SK-N-SH (cell line): ENCODE measurements around the gene DSCAML1. TPM values are rescaled to one million over a fixed set of nuclear protein-coding genes. Genes with fewer than 3 reads are reported as not detected.

Experiments
- CTCF ChIA-PET: fragments of 300-600, 350-600 bp; formaldehyde crosslinking; extraction: SDS; loops from one replicate; lab custom pipeline; 2021; lab: Yijun Ruan, JAX
- POLR2A ChIA-PET: fragments of 350-600 bp; sonication (Branson Sonifier 250); formaldehyde crosslinking; extraction: SDS; loops from one replicate; lab custom pipeline; 2020; ENCODE audit warnings: antibody characterized with exemption, inconsistent platforms; lab: Yijun Ruan, JAX
- DNase-seq: peaks from one replicate; pipeline ENCODE4 v3.0.0; 2012
- H2AFZ ChIP-seq: fragments of 200-600 bp; sonication (generic); 2 replicates; pipeline ENCODE4 v1.8.1; 2016; ENCODE audit warnings: antibody characterized with exemption, mild to moderate bottlenecking, low read depth
- H3F3A ChIP-seq: fragments of 200-600 bp; sonication (generic); replicated peaks from 2 replicates; pipeline ENCODE3; 2016; ENCODE audit warnings: antibody characterized with exemption, mild to moderate bottlenecking; ENCODE audit not compliant: insufficient read depth
- H3K27ac ChIP-seq, 2 experiments: fragments of 200-500 bp in 1 of 2; fragments of 200-600 bp in 1 of 2; sonication (Bioruptor generic) in 1 of 2; sonication (generic), shearing (Covaris generic) in 1 of 2; 2 replicates each; pipeline versions ENCODE4 v1.5.1 to v1.6.1; 2014 to 2016; ENCODE audit warnings: low read depth in 2 of 2, inconsistent platforms in 1 of 2, low read length in 1 of 2, mild to moderate bottlenecking in 1 of 2, mixed read lengths in 1 of 2
- H3K27me3 ChIP-seq: fragments of 200-600 bp; sonication (generic), shearing (Covaris generic); 2 replicates; pipeline ENCODE4 v1.6.1; 2016; ENCODE audit warnings: mixed run types; ENCODE audit not compliant: insufficient read depth
- H3K36me3 ChIP-seq, 2 experiments: fragments of 200-500 bp in 1 of 2; fragments of 200-600 bp in 1 of 2; sonication (Bioruptor generic) in 1 of 2; sonication (generic) in 1 of 2; replicated peaks in 1 of 2; 2 replicates each; pipeline versions ENCODE3 to v1.5.1; 2014 to 2016; ENCODE audit warnings: low read length in 1 of 2, mild to moderate bottlenecking in 1 of 2; ENCODE audit not compliant: insufficient read depth in 2 of 2, control insufficient read depth in 1 of 2
- H3K4me1 ChIP-seq, 2 experiments: fragments of 200-500 bp in 1 of 2; fragments of 200-600 bp in 1 of 2; sonication (Bioruptor generic) in 1 of 2; sonication (generic), shearing (Covaris generic) in 1 of 2; 2 replicates each; pipeline versions ENCODE4 v1.5.1 to v1.6.1; 2014 to 2016; ENCODE audit warnings: low read depth in 1 of 2, low read length in 1 of 2, mixed run types in 1 of 2; ENCODE audit not compliant: insufficient read depth in 2 of 2, control insufficient read depth in 1 of 2
- H3K4me2 ChIP-seq: fragments of 200-600 bp; sonication (generic), shearing (Covaris generic); 2 replicates; pipeline ENCODE4 v1.6.1; 2017; ENCODE audit warnings: mixed run types
- H3K4me3 ChIP-seq, 2 experiments: fragments of 200-500 bp in 1 of 2; fragments of 200-600 bp in 1 of 2; sonication (Bioruptor generic) in 1 of 2; sonication (generic), shearing (Covaris generic) in 1 of 2; 2 replicates each; pipeline versions ENCODE4 v1.5.1 to v1.8.1; 2014 to 2016; ENCODE audit warnings: low read depth in 2 of 2, inconsistent platforms in 1 of 2, low read length in 1 of 2, mild to moderate bottlenecking in 1 of 2, mixed read lengths in 1 of 2, moderate library complexity in 1 of 2
- H3K79me2 ChIP-seq: fragments of 200-600 bp; sonication (generic); 2 replicates; pipeline ENCODE4 v1.8.1; 2017; ENCODE audit warnings: mild to moderate bottlenecking; ENCODE audit not compliant: insufficient read depth
- H3K9ac ChIP-seq: fragments of 200-600 bp; sonication (generic); 2 replicates; pipeline ENCODE4 v1.6.1; 2017; ENCODE audit warnings: mixed run types
- H3K9me2 ChIP-seq: fragments of 200-600 bp; sonication (generic); 2 replicates; pipeline ENCODE4 v1.6.1; 2017; ENCODE audit warnings: mixed run types
- H3K9me3 ChIP-seq: fragments of 200-600 bp; sonication (generic); 2 replicates; pipeline ENCODE4 v1.6.1; 2017; ENCODE audit warnings: mixed run types, mild to moderate bottlenecking, moderate library complexity
- H4K20me1 ChIP-seq: fragments of 200-600 bp; sonication (generic); 2 replicates; pipeline ENCODE4 v1.6.1; 2017; ENCODE audit warnings: mild to moderate bottlenecking, mixed run types; ENCODE audit not compliant: insufficient read depth
- CHD2 ChIP-seq: fragments of 150-350 bp; IDR thresholded peaks from 2 replicates; pipeline ENCODE4 v1.6.1; 2018; ENCODE audit warnings: low read length; ENCODE audit not compliant: partially characterized antibody
- CTCF ChIP-seq: fragments of 200-600 bp; sonication (generic); IDR thresholded peaks from 2 replicates; pipeline ENCODE4 v1.6.1; 2017; ENCODE audit warnings: antibody characterized with exemption, mild to moderate bottlenecking, moderate library complexity
- EP300 ChIP-seq, 2 experiments: IDR thresholded peaks; 2 replicates each; pipeline versions ENCODE4 v1.4.0 to v1.6.1; 2012; ENCODE audit warnings: borderline replicate concordance in 1 of 2, low read depth in 1 of 2, low read length in 1 of 2
- EZH2phosphoT487 ChIP-seq: fragments of 200-600 bp; sonication (generic); IDR thresholded peaks from 2 replicates; pipeline ENCODE4 v1.6.1; 2017; ENCODE audit warnings: low read depth, mixed run types, mild to moderate bottlenecking, antibody characterized with exemption, moderate library complexity, borderline replicate concordance
- FOXJ3 ChIP-seq: sonication (generic); formaldehyde crosslinking; IDR thresholded peaks from 2 replicates; pipeline ENCODE4 v1.5.1; 2020; ENCODE audit warnings: mild to moderate bottlenecking, missing genetic modification reagents
- FOXM1 ChIP-seq: IDR thresholded peaks from 2 replicates; pipeline ENCODE4 v1.4.0; 2012; ENCODE audit warnings: low read depth, mild to moderate bottlenecking
- GABPA ChIP-seq: IDR thresholded peaks from 2 replicates; pipeline ENCODE4 v1.4.0; 2012; ENCODE audit warnings: low read depth, mild to moderate bottlenecking
- GATA2 ChIP-seq: sonication (generic); formaldehyde crosslinking; IDR thresholded peaks from 2 replicates; pipeline ENCODE4 v1.5.0; 2020; ENCODE audit warnings: mild to moderate bottlenecking, missing genetic modification reagents
- JUND ChIP-seq: IDR thresholded peaks from 2 replicates; pipeline ENCODE4 v1.4.0; 2012
- MEF2A ChIP-seq: IDR thresholded peaks from 2 replicates; pipeline ENCODE4 v1.4.0; 2012; ENCODE audit warnings: low read depth, borderline replicate concordance
- MXI1 ChIP-seq: IDR thresholded peaks from 2 replicates; pipeline ENCODE4 v1.6.1; 2012; ENCODE audit warnings: mild to moderate bottlenecking, low read depth, low read length, improper control_type of control experiment
- NFIC ChIP-seq: IDR thresholded peaks from 2 replicates; pipeline ENCODE4 v1.4.0; 2012; ENCODE audit warnings: borderline replicate concordance
- NRF1 ChIP-seq: IDR thresholded peaks from 2 replicates; pipeline ENCODE4 v1.6.1; 2012; ENCODE audit warnings: low read depth, mild to moderate bottlenecking, low read length
- PBX3 ChIP-seq: IDR thresholded peaks from 2 replicates; pipeline ENCODE4; 2012
- POLR2AphosphoS5 ChIP-seq: IDR thresholded peaks from 2 replicates; pipeline ENCODE4 v1.6.1; 2012; ENCODE audit warnings: low read depth, low read length
- RAD21 ChIP-seq: IDR thresholded peaks from 2 replicates; pipeline ENCODE4 v1.6.1; 2012; ENCODE audit warnings: mild to moderate bottlenecking, low read length
- RCOR1 ChIP-seq: fragments of 150-350 bp; IDR thresholded peaks from 2 replicates; pipeline ENCODE4 v1.6.1; 2017; ENCODE audit warnings: antibody characterized with exemption, low read length
- RXRA ChIP-seq: IDR thresholded peaks from 2 replicates; pipeline ENCODE4 v1.4.0; 2012; ENCODE audit warnings: low read depth, mild to moderate bottlenecking, borderline replicate concordance
- SMC3 ChIP-seq: IDR thresholded peaks from 2 replicates; pipeline ENCODE4 v1.6.1; 2012; ENCODE audit warnings: low read depth, low read length, improper control_type of control experiment
- TAF1 ChIP-seq: IDR thresholded peaks from 2 replicates; pipeline ENCODE4 v1.6.1; 2012; ENCODE audit warnings: low read depth, mild to moderate bottlenecking, low read length, moderate library complexity, borderline replicate concordance
- TCF12 ChIP-seq: IDR thresholded peaks from 2 replicates; pipeline ENCODE4 v1.4.0; 2012
- TEAD4 ChIP-seq: IDR thresholded peaks from 2 replicates; pipeline ENCODE4 v1.4.0; 2012; ENCODE audit warnings: mild to moderate bottlenecking, borderline replicate concordance; ENCODE audit not compliant: insufficient read depth
- YY1 ChIP-seq: IDR thresholded peaks from 2 replicates; pipeline ENCODE4 v1.4.0; 2012; ENCODE audit warnings: low read depth, mild to moderate bottlenecking
- WGBS: methylation state at CpG from one replicate; pipeline ENCODE4 v1.1.6; 2017; ENCODE audit warnings: low lambda C conversion rate; 5-methylcytosine and 5-hydroxymethylcytosine counted together
- polyA plus RNA-seq, 3 experiments: library from polyadenylated mRNA; depleted of rRNA; stranded (reverse); fragments of >200 nt; gene quantifications; 2 replicates each; pipeline ENCODE4 v1.2.3, GENCODE V29; 2012
- TF ChIP-seq, protein P1 (sequence below): IDR thresholded peaks from 2 replicates; pipeline ENCODE4 v1.4.0; 2012; ENCODE audit warnings: low read depth, borderline replicate concordance
- TF ChIP-seq, protein P2 (sequence below): IDR thresholded peaks from 2 replicates; pipeline ENCODE4 v1.6.1; 2012; ENCODE audit warnings: mild to moderate bottlenecking, low read depth, low read length, moderate library complexity
- TF ChIP-seq, protein P3 (sequence below): IDR thresholded peaks from 2 replicates; pipeline ENCODE4 v1.4.0; 2012; ENCODE audit warnings: low read depth

Gene DSCAML1
- polyA plus RNA-seq, 1 of the 3 experiments (the other 2 are of a cell fraction) = not detected

- H3K79me2 ChIP-seq = no peaks in the 10 kb centered on the region
- no peaks in the 10 kb centered on the region for H4K20me1 ChIP-seq
- H3K4me3 ChIP-seq = no peak overlapping the region
- H3K27me3 ChIP-seq = no peaks in the 10 kb centered on the region; the same call in 1 of the 2 replicates
- peak; percentile 85 for DNase-seq
- no peaks in the 10 kb centered on the region for H3F3A ChIP-seq
- H3K27ac ChIP-seq = peak overlapping the region in 1 of 2 experiments; percentile 95; a peak in 2 of 4 replicates
- no peaks in the 10 kb centered on the region for H3K9me3 ChIP-seq
- peaks cover 0 to 32% of the 10 kb centered on the region in 2 experiments; a peak in 2 of 4 replicates for H3K4me1 ChIP-seq
- ChIA-PET POLR2A (interaction anchor here (0.7 to 2.4 kb wide), 7 partner anchors 13 to 328 kb away, joined by 3 to 12 read pairs (median 3); no protein-coding TSS in a partner anchor), CTCF (interaction anchor here (1.0 to 5.7 kb wide), 11 partner anchors 9 to 346 kb away, joined by 3 to 53 read pairs (median 4); no protein-coding TSS in a partner anchor)
- 26% methylated on average over 6 of the region's 6 CpGs for WGBS
- no peak overlapping the region for H3K9ac ChIP-seq
- H3K9me2 ChIP-seq = no peaks in the 10 kb centered on the region
- H3K4me2 ChIP-seq = no peak overlapping the region
- H3K36me3 ChIP-seq = no peaks in the 10 kb centered on the region
- TF ChIP-seq, protein P1, sequence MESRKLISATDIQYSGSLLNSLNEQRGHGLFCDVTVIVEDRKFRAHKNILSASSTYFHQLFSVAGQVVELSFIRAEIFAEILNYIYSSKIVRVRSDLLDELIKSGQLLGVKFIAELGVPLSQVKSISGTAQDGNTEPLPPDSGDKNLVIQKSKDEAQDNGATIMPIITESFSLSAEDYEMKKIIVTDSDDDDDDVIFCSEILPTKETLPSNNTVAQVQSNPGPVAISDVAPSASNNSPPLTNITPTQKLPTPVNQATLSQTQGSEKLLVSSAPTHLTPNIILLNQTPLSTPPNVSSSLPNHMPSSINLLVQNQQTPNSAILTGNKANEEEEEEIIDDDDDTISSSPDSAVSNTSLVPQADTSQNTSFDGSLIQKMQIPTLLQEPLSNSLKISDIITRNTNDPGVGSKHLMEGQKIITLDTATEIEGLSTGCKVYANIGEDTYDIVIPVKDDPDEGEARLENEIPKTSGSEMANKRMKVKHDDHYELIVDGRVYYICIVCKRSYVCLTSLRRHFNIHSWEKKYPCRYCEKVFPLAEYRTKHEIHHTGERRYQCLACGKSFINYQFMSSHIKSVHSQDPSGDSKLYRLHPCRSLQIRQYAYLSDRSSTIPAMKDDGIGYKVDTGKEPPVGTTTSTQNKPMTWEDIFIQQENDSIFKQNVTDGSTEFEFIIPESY = no peak
- TF ChIP-seq TAF1 = no peak
- TF ChIP-seq EP300 (IDR thresholded peaks at IDR 0.05; ENCODE audit: borderline replicate concordance in 1 of 2, low read depth in 1 of 2, low read length in 1 of 2) = peak in 1 of 2 experiments; percentile 91; a peak in 2 of 4 replicates
- TF ChIP-seq FOXM1 = no peak
- TF ChIP-seq MXI1 = no peak; the same call in 1 of the 2 replicates
- no peak for TF ChIP-seq SMC3
- no peak for TF ChIP-seq NRF1
- TF ChIP-seq, protein P2, sequence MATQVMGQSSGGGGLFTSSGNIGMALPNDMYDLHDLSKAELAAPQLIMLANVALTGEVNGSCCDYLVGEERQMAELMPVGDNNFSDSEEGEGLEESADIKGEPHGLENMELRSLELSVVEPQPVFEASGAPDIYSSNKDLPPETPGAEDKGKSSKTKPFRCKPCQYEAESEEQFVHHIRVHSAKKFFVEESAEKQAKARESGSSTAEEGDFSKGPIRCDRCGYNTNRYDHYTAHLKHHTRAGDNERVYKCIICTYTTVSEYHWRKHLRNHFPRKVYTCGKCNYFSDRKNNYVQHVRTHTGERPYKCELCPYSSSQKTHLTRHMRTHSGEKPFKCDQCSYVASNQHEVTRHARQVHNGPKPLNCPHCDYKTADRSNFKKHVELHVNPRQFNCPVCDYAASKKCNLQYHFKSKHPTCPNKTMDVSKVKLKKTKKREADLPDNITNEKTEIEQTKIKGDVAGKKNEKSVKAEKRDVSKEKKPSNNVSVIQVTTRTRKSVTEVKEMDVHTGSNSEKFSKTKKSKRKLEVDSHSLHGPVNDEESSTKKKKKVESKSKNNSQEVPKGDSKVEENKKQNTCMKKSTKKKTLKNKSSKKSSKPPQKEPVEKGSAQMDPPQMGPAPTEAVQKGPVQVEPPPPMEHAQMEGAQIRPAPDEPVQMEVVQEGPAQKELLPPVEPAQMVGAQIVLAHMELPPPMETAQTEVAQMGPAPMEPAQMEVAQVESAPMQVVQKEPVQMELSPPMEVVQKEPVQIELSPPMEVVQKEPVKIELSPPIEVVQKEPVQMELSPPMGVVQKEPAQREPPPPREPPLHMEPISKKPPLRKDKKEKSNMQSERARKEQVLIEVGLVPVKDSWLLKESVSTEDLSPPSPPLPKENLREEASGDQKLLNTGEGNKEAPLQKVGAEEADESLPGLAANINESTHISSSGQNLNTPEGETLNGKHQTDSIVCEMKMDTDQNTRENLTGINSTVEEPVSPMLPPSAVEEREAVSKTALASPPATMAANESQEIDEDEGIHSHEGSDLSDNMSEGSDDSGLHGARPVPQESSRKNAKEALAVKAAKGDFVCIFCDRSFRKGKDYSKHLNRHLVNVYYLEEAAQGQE = no peak
- TF ChIP-seq, protein P3, sequence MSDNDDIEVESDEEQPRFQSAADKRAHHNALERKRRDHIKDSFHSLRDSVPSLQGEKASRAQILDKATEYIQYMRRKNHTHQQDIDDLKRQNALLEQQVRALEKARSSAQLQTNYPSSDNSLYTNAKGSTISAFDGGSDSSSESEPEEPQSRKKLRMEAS = no peak
- no peak for TF ChIP-seq RXRA
- TF ChIP-seq EZH2phosphoT487 = no peak
- TF ChIP-seq GABPA = no peak
- TF ChIP-seq TCF12 = peak; percentile 50; the same call in 1 of the 2 replicates
- no peak for TF ChIP-seq CTCF
- TF ChIP-seq PBX3 = no peak
- peak; percentile 99 for TF ChIP-seq RCOR1
- peak; percentile 78 for TF ChIP-seq FOXJ3 (CRISPR knock-in tag)
- peak; percentile 61 for TF ChIP-seq CHD2
- TF ChIP-seq JUND = no peak
- peak; percentile 95 for TF ChIP-seq GATA2
- TF ChIP-seq YY1 = no peak
- no peak for TF ChIP-seq MEF2A
- TF ChIP-seq POLR2AphosphoS5 = 0 out of 2 replicates have a peak, but pooled peaks have one; percentile 29
- no peak for TF ChIP-seq NFIC
- TF ChIP-seq TEAD4 = no peak
- TF ChIP-seq RAD21 = peak; percentile 23; the same call in 1 of the 2 replicates
- TF ChIP-seq, all 33 proteins: peak for 8
- H2AFZ ChIP-seq = no peak overlapping the region
These were observed 24.7 kb downstream of the DSCAML1 start for GRCh38 chr11:117772360-117772759.
